GM10847 (cell line): Measurements from ENCODE around the gene SUSD3.

Source experiments
- POLR2A ChIP-seq: IDR thresholded peaks from 2 replicates; pipeline ENCODE4 v1.6.1; 2011; ENCODE audit not compliant: insufficient read length; ENCODE audit errors: extremely low read depth

The SUSD3 gene

GRCh38 chr9:93039456-93039855 is 19.0 kb upstream of the SUSD3 start:
- TF ChIP-seq POLR2A = no peak

DNA sequence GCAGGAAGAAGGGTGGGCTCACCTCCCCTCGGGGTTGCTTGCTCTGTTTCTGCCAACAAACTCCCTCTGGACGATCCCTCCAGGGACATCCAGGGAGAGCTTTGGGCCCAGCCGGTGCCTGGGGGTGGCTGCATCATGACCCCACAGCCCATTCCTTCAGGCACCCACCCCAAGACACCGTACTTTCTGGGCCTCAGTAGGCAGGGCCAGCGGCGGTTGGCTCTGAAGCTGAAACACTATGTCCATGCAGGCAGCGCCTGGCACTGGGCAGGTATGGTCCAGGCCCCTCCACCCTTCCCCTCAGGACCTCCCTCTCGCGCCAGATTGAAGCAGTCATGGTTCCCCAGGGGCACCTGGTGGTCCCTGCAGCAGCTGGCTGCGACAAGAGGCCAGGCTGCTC is 18.5 kb upstream of the SUSD3 start:
- no peak for TF ChIP-seq POLR2A

- TF ChIP-seq POLR2A = no peak
Observed at GRCh38 chr9:93040409-93040808, 18.1 kb upstream of the SUSD3 start.

DNA sequence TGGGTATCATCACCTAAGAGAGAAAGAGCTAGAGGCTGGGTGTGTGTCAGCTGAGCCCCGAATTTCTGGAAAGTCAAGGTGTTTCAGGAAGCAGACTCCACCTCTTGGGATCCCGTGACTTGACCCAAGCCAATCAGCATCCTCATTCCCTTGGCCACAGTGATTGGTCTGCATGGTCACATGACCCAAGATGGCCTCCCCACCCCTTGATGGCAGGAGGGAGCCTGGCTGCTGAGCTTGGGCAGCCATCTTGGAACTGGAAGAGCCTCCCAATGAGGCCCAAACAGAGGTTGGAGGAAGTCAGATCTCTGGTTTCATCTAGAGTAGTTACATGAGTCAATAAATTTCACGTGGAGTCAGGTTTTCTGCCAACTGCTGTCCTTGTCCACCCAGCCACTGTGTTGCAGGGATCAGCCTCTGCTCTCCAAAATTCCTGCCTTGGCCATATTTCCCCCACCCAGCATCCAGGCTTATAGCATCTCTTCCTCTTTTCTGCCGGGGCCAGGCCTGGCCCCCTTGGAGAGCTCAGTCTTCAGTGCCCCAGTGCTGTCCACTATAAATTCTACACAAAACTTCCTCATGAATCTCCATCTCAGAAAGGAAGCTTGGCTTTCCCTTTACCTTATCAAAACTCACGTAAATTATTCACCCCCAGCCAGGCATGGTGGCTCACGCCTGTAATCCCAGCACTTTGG is 17.2 kb upstream of the SUSD3 start:
- no peak for TF ChIP-seq POLR2A

DNA sequence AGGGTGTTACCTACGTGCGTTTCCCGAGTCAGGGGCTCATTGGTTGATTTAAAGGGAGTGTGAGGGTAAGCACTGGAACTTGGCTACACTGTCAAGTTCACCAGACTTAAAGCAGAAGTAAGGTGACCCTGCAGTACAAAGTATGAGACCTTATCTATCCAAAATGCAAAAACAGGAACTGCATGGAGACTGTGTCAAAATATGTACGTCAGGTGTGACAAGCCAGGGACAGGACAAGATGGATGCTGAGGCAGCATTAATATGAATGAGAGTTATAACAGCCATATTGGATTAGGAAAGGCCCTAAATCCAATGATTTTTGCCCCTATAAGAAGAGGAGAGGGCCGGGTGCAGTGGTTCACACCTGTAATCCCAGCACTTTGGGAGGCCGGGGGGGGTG is 15.4 kb upstream of the SUSD3 start:
- no peak for TF ChIP-seq POLR2A

- TF ChIP-seq POLR2A = no peak
Observed at GRCh38 chr9:93045521-93045920, 13.0 kb upstream of the SUSD3 start.

DNA sequence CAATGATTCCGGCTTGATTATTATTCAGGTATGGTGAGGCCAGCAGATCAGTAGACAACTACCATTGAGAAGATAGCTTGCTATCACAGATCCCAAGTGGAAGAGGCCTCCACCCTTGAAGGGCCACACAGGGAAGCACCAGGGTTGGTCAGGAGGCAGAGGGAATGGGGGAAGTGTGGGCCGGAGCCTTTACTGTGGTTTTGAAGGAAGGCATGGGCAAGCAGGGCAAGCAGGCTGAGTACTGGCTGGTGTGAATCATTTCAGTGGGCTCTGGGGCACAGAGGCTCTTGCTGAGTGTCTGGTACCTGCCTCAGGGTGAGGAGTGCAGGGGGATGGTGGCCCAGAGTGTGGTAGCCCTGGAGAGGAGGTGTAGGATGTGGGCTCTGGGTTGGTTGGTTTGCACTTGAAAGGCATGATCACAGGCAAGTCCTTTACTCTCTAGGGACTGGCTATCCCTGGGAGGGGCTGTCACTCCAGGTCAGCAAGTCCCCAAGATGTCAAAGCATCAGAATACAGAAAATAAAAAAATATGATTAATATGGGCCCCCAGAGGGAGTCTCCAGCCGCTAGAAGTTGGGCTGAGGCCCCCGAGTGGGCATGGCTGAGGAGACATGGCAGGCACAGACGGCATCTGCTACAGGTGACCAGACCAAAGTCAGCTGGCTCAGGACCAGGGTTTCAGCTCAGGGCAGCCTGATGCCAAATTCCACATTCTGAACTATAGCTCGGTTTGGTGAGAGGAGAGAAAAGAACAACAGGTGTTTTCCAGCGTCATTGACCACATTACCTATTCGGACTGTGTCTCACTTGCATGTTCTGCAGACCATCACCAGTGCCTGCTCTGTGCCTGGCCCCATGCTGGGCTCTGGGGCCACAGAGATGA is 9.7 kb upstream of the SUSD3 start:
- no peak for TF ChIP-seq POLR2A

GRCh38 chr9:93049491-93049890 is 9.0 kb upstream of the SUSD3 start:
- TF ChIP-seq POLR2A = no peak

DNA sequence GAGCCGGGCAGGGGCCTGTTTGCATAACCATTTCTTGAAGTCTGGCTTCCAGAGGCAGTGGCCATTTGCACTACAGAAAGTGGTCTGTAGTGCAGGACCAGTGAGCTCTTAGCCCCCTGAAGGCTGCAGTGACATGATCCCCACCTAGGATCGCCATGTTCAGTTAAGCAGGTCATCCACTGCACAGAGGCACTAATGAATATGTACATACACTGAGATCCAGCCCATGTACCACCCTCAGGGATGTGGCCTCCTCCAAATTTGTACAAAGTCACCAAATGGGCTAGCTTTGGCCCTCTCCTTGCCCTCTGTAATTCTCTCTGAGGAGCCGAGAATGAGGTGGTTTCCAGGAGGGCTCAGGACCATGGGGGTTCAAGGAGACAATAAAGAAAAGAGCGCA is 8.3 kb upstream of the SUSD3 start:
- no peak for TF ChIP-seq POLR2A

DNA sequence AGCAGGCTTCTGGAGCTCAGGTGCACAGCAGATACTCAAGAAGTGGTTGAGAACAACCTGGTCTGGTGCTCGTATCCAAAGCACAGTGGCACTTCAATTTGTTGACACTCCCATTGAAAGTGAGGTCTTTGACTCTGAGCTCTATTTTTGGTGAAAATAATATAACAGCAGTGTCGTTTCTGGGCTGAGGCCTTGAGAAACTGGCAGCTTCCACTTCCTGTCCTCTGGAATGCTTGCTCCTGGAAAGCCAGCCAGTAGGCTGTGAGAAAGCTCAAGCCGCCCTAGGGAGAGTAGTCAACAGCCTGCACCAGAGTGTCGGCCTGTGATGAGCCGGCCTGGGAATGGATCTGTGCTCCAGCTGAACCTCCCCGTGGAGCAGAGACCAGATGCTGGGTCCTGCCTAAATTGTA is 6.8 kb upstream of the SUSD3 start:
- no peak for TF ChIP-seq POLR2A

GRCh38 chr9:93052791-93053540 is 5.5 kb upstream of the SUSD3 start:
- TF ChIP-seq POLR2A = no peak

- no peak for TF ChIP-seq POLR2A
Observed at GRCh38 chr9:93053781-93054331, 4.6 kb upstream of the SUSD3 start.

- TF ChIP-seq POLR2A = no peak
Observed at GRCh38 chr9:93054758-93055704, 3.5 kb upstream of the SUSD3 start.

- no peak for TF ChIP-seq POLR2A
Observed at GRCh38 chr9:93057042-93057702, 1.3 kb upstream of the SUSD3 start.
